ENCODE measurements around the gene ATP2C2.

- no peak for TF ChIP-seq CTCF (conservative IDR thresholded peaks at IDR 0.05; ENCODE audit: low read length)
- TF ChIP-seq EZH2phosphoT487 (IDR thresholded peaks at IDR 0.05; ENCODE audit: borderline replicate concordance): no peak
These were observed 133.7 kb downstream of the ATP2C2 start for GRCh38 chr16:84502075-84502474.

All from Loucy (cell line).